GM13976 (cell line): ENCODE measurements around the gene TBC1D32.
"Not testable (repeated sequence)": the region's sequence is repeated elsewhere in the genome, so short reads cannot be mapped to it uniquely, and the experiment has no call there.

Experiments used
- DNase-seq: peaks from one replicate; pipeline ENCODE4 v3.0.0; 2012; ENCODE audit warnings: low spot score
- CTCF ChIP-seq: IDR thresholded peaks from 2 replicates; pipeline ENCODE4 v1.5.1; 2012; ENCODE audit warnings: borderline replicate concordance, mild to moderate bottlenecking; ENCODE audit not compliant: insufficient read depth; ENCODE audit errors: extremely low read depth, missing control alignments, control extremely low read depth
- in situ Hi-C: fragments of 300-500 bp; cut with MboI; formaldehyde crosslinking; loops from one replicate; pipeline ENCODE4 v1.12.0; 2022; ENCODE audit warnings: low sequenced_read_pairs, mixed read lengths, inconsistent platforms; ENCODE audit not compliant: unreplicated experiment

The TBC1D32 gene

DNA sequence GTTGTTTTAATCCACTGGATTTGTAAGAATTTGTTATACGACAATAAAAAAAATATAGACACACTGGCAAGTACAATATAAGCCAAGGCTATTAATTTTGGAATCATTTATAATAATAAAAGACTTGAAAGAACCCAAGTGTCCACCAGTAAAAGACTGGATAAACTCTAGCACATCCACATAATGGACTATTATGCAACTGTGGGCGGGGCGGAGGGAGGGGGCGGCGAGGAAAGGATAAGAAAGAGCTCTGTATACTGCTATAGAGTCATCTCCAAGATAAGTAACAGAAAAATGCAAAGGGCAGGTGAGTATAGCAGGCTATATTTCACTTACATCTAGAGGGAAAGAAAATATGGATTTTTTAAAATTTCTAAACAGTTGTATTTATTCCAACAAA is 123.3 kb downstream of the TBC1D32 start:
- TF ChIP-seq CTCF: no peak
- in situ Hi-C loops: no loop called here
- DNase-seq: no peak

- DNase-seq: no peak
- no peak for TF ChIP-seq CTCF
- in situ Hi-C loops: no loop called here
These were observed 128.7 kb downstream of the TBC1D32 start for GRCh38 chr6:121205569-121205968.

DNA sequence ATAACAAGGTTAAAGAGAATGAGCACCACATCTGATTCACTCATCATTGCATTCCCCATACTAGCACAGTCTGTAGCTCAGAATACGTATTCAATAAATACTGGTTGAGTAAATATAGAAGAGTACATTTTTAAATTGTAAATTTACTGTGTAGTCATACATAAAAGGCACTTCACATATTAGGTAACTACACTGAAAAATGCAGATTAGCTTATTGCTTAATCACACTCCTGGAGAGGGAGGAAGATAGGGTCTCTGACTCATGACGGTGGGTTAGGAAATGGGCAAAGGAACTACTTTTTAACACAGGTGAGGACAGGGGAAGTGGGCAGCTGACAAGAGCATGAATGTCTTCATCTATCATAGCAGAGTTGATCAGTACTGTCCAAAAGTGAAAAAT is 133.2 kb downstream of the TBC1D32 start:
- DNase-seq: no peak
- in situ Hi-C loops: no loop called here
- no peak for TF ChIP-seq CTCF

DNA sequence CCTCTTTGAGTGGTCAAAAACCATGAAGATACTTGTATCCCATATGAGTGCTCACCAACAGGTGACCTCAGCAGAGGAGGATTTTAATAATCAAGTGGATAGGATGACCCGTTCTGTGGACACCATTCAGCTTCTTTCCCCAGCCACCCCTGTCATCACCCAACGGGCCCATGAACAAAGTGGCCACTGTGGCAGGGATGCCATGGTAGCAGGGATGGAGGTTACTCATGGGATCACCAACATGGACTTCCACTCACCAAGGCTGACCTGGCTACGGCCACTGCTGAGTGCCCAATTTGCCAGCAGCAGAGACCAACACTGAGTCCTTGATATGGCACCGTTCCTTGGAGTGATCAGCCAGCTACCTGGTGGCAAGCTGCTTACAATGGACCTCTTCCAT is 138.2 kb downstream of the TBC1D32 start:
- in situ Hi-C loops, DNase-seq: not testable (repeated sequence)

GRCh38 chr6:121190122-121190521 is 144.2 kb downstream of the TBC1D32 start:
- in situ Hi-C loops: no loop called here

GRCh38 chr6:121188356-121188755 is 145.9 kb downstream of the TBC1D32 start:
- in situ Hi-C loops: no loop called here
- DNase-seq: no peak
- TF ChIP-seq CTCF: no peak

More at GRCh38 chr6:121190122-121190521, 144.2 kb downstream of the TBC1D32 start:
- no peak for DNase-seq
- no peak for TF ChIP-seq CTCF

DNA sequence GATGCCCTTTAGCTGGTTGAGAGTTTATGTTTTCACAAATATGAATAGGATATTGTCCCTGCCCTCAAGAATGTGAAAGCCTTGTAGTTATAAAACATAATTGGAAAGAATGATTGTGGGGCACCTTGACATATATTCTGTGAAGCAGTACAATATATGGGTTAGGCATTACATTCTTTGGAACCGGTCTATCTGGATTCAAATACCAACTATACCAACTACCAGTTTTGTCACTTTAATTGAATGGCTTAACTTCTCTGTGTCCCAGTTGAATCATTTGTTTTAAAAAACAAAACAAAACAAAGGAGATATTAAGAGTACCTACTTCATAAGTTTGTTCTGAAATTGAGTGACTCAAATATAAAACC is 146.5 kb downstream of the TBC1D32 start:
- TF ChIP-seq CTCF: no peak
- in situ Hi-C loops: no loop called here
- DNase-seq: no peak
